HepG2 (cell line): Measurements from ENCODE around the gene ZBTB7A. TPM values are rescaled to one million over a fixed set of nuclear protein-coding genes. Genes with fewer than 3 reads are reported as not detected.

Experiments used
- ATAC-seq: fragments of 200-7000 bp; cut with Tn5 transposase; 3 replicates; pipeline ENCODE4 v1.9.1; 2020; ENCODE audit warnings: mild to moderate bottlenecking, moderate library complexity
- BruUV-seq: library from RNA; stranded (reverse); fragments of 400-500 nt; replicated peaks from 2 replicates; lab custom pipeline; 2021; lab: Mats Ljungman, UMichigan
- CTCF ChIA-PET: fragments of 300-600 bp; formaldehyde crosslinking; extraction: SDS; loops from one replicate; lab custom pipeline; 2021; ENCODE audit warnings: low total read pairs, inconsistent platforms, low intra/inter-chr PET ratio; lab: Yijun Ruan, JAX
- POLR2A ChIA-PET: fragments of 350-600 bp; sonication (Branson Sonifier 250); formaldehyde crosslinking; loops from one replicate; lab custom pipeline; 2020; ENCODE audit warnings: antibody characterized with exemption, inconsistent platforms; lab: Yijun Ruan, JAX
- DNase-seq: peaks from one replicate; pipeline ENCODE4 v3.0.0-alpha.2; 2015; ENCODE audit warnings: low spot score
- FAIRE-seq: peaks from 3 replicates; lab custom pipeline; 2011; peaks lifted over from hg19 to GRCh38; lab: Jason Lieb, UNC
- H2AFZ ChIP-seq: one replicate; pipeline ENCODE4 v1.6.1; 2011; ENCODE audit warnings: low read length, inconsistent platforms
- H3K27ac ChIP-seq: fragments of 300-600 bp; 3 replicates; pipeline ENCODE4 v1.8.0; 2011; ENCODE audit warnings: mixed run types, mild to moderate bottlenecking, mixed read lengths, low read length, inconsistent platforms; ENCODE audit not compliant: insufficient read depth; ENCODE audit errors: extremely low read length
- H3K27me3 ChIP-seq, 2 experiments: fragments of 200-600 bp in 1 of 2; 2 replicates in 1 of 2; 3 replicates in 1 of 2; pipeline versions ENCODE4 v1.6.0 to v1.8.0; 2011; ENCODE audit warnings: low read length in 2 of 2, mild to moderate bottlenecking in 2 of 2, moderate library complexity in 2 of 2, inconsistent platforms in 1 of 2; ENCODE audit not compliant: insufficient read depth in 2 of 2, control insufficient read depth in 1 of 2
- H3K36me3 ChIP-seq, 2 experiments: fragments of 200-600 bp in 1 of 2; replicated peaks in 1 of 2; 2 replicates in 1 of 2; 3 replicates in 1 of 2; pipeline versions ENCODE4 v1.5.1 to v1.8.0; 2011; ENCODE audit warnings: low read length in 2 of 2, inconsistent platforms in 1 of 2; ENCODE audit not compliant: insufficient read depth in 2 of 2, control insufficient read depth in 1 of 2
- H3K4me1 ChIP-seq: 2 replicates; pipeline ENCODE4 v1.5.1; 2012; ENCODE audit warnings: low read length, inconsistent platforms; ENCODE audit not compliant: insufficient read depth
- H3K4me2 ChIP-seq: 2 replicates; pipeline ENCODE4 v1.6.0; 2011; ENCODE audit warnings: low read depth, low read length, inconsistent platforms
- H3K4me3 ChIP-seq, 3 experiments: fragments of 200-600 bp in 1 of 3; sonication (generic), shearing (Covaris generic) in 1 of 3; replicated peaks in 1 of 3; 2 replicates each; pipeline ENCODE4 v1.5.1; 2011 to 2016; ENCODE audit warnings: low read length in 3 of 3, inconsistent platforms in 2 of 3, low read depth in 2 of 3, mild to moderate bottlenecking in 2 of 3, control low read depth in 1 of 3, mixed read lengths in 1 of 3; ENCODE audit not compliant: insufficient read depth in 1 of 3
- H3K79me2 ChIP-seq: one replicate; pipeline ENCODE4 v1.6.1; 2011; ENCODE audit warnings: low read length, inconsistent platforms; ENCODE audit not compliant: insufficient read depth
- H3K9ac ChIP-seq: 2 replicates; pipeline ENCODE4 v1.6.0; 2011; ENCODE audit warnings: mild to moderate bottlenecking, low read depth, low read length, inconsistent platforms; ENCODE audit not compliant: insufficient read depth
- H3K9me3 ChIP-seq: 2 replicates; pipeline ENCODE4 v1.5.1; 2012; ENCODE audit warnings: mild to moderate bottlenecking, low read length
- H4K20me1 ChIP-seq: 2 replicates; pipeline ENCODE4 v1.6.0; 2011; ENCODE audit warnings: inconsistent platforms, mild to moderate bottlenecking, low read length, moderate library complexity; ENCODE audit not compliant: insufficient read depth
- CEBPB ChIP-seq: IDR thresholded peaks from 2 replicates; pipeline ENCODE4 v1.6.1; 2011; ENCODE audit warnings: low read depth, low read length, improper control_type of control experiment, borderline replicate concordance
- DBP ChIP-seq: sonication (generic); formaldehyde crosslinking; IDR thresholded peaks from 2 replicates; pipeline ENCODE4 v1.4.0; 2020; ENCODE audit warnings: missing genetic modification reagents; ENCODE audit errors: not compliant biosample characterization
- GLI4 ChIP-seq: sonication (generic); formaldehyde crosslinking; IDR thresholded peaks from 2 replicates; pipeline ENCODE4 v1.5.1; 2020; ENCODE audit warnings: missing genetic modification reagents, mild to moderate bottlenecking, moderate library complexity, borderline replicate concordance
- GTF2F1 ChIP-seq: fragments of 150-350 bp; IDR thresholded peaks from 2 replicates; pipeline ENCODE4 v1.6.1; 2014; ENCODE audit warnings: low read length
- SIN3B ChIP-seq: fragments of 150-350 bp; IDR thresholded peaks from 2 replicates; pipeline ENCODE4 v1.6.1; 2014; ENCODE audit warnings: low read length
- XRCC5 ChIP-seq: fragments of 200-400 bp; formaldehyde crosslinking; optimal IDR thresholded peaks from 2 replicates; pipeline ENCODE3; 2017; ENCODE audit warnings: mild to moderate bottlenecking, low read length
- ZBTB7A ChIP-seq: sonication (generic); formaldehyde crosslinking; IDR thresholded peaks from 2 replicates; pipeline ENCODE4 v1.8.0; 2022; ENCODE audit warnings: mild to moderate bottlenecking, missing genetic modification reagents
- ZNF10 ChIP-seq: sonication (generic); formaldehyde crosslinking; IDR thresholded peaks from 2 replicates; pipeline ENCODE4 v1.4.0; 2020; ENCODE audit warnings: mild to moderate bottlenecking, low read depth, missing genetic modification reagents, borderline replicate concordance
- ZNF121 ChIP-seq: sonication (generic); formaldehyde crosslinking; IDR thresholded peaks from 2 replicates; pipeline ENCODE4 v1.5.0; 2020; ENCODE audit warnings: mild to moderate bottlenecking, missing genetic modification reagents
- ZNF280B ChIP-seq: sonication (generic); formaldehyde crosslinking; IDR thresholded peaks from 2 replicates; pipeline ENCODE4 v1.5.0; 2020; ENCODE audit warnings: missing genetic modification reagents, mild to moderate bottlenecking, borderline replicate concordance
- ZNF407 ChIP-seq: sonication (generic); formaldehyde crosslinking; IDR thresholded peaks from one replicate; pipeline ENCODE4 v1.5.1; 2020; ENCODE audit warnings: mild to moderate bottlenecking, missing genetic modification reagents; ENCODE audit errors: not compliant biosample characterization
- ZNF484 ChIP-seq: sonication (generic); formaldehyde crosslinking; IDR thresholded peaks from 2 replicates; pipeline ENCODE4 v1.5.1; 2020; ENCODE audit warnings: mild to moderate bottlenecking, low read depth, missing genetic modification reagents, borderline replicate concordance
- ZNF547 ChIP-seq: sonication (generic); formaldehyde crosslinking; IDR thresholded peaks from 2 replicates; pipeline ENCODE4 v1.5.1; 2020; ENCODE audit warnings: mild to moderate bottlenecking, missing genetic modification reagents
- ZNF564 ChIP-seq: sonication (generic); formaldehyde crosslinking; IDR thresholded peaks from 2 replicates; pipeline ENCODE4 v1.8.1; 2023; ENCODE audit warnings: mild to moderate bottlenecking, missing genetic modification reagents
- ZNF577 ChIP-seq: sonication (generic); formaldehyde crosslinking; IDR thresholded peaks from 2 replicates; pipeline ENCODE4 v1.4.0; 2020; ENCODE audit warnings: mild to moderate bottlenecking, low read depth, missing genetic modification reagents, borderline replicate concordance
- WGBS: methylation state at CpG from one replicate; pipeline ENCODE4 v1.1.6; 2017; ENCODE audit warnings: low lambda C conversion rate; 5-methylcytosine and 5-hydroxymethylcytosine counted together
- in situ Hi-C: cut with HindIII; loops from 2 replicates; pipeline ENCODE4 v1.10.0; 2017; ENCODE audit warnings: low pct_unique_long_range_greater_than_20kb; ENCODE audit not compliant: extremely low pct_ligation_motif_present
- intact Hi-C: fragments of 100-400 bp; cut with micrococcal nuclease; formaldehyde crosslinking; loops from one replicate; pipeline ENCODE4 v1.10.0; 2022; ENCODE audit not compliant: unreplicated experiment
- polyA plus RNA-seq, 8 experiments: library from polyadenylated mRNA; depleted of rRNA in 3 of 8; stranded (reverse) in 7 of 8; unstranded in 1 of 8; fragments of >200 nt; fragmentation: Illumina TruSeq in 4 of 8; extraction: Trizol in 4 of 8; gene quantifications; 2 replicates each; pipeline versions ENCODE4 v1.2.1 to v1.2.3, GENCODE V29; 2011 to 2016; ENCODE audit warnings: low read depth in 4 of 8, missing spikeins in 1 of 8, mixed read lengths in 1 of 8; ENCODE audit not compliant: insufficient read depth in 1 of 8
- total RNA-seq, 5 experiments: library from RNA; depleted of rRNA; stranded (reverse); fragments of >200 nt; fragmentation: Illumina TruSeq; extraction: Trizol; gene quantifications; 2 replicates each; pipeline ENCODE4 v1.2.3, GENCODE V29; 2016; ENCODE audit warnings: low read depth in 1 of 5

The ZBTB7A gene
- total and polyA plus RNA-seq, 2 of the 13 experiments (the other 11 are each of a cell fraction or from before 2014, with no cell fraction given): 3.6 to 4.0 TPM

GRCh38 chr19:4064149-4064495 lies 2.6 kb downstream of the ZBTB7A start:
- no peak overlapping the region for H2AFZ ChIP-seq
- DNase-seq (no peak), FAIRE-seq (no peak), ATAC-seq (no peak)
- peak overlapping the region; percentile 88 for H3K9ac ChIP-seq
- intact Hi-C loops: no loop called here
- in situ Hi-C loops: no loop called here
- H3K4me1 ChIP-seq: peaks cover 61% of the 10 kb centered on the region
- H4K20me1 ChIP-seq: peaks cover 44% of the 10 kb centered on the region
- ChIA-PET POLR2A (interaction anchor here (1.1 to 2.0 kb wide), 3 partner anchors 12 to 244 kb away, joined by 3 to 8 read pairs (median 7); no protein-coding TSS in a partner anchor), CTCF (no interaction called here)
- no peaks in the 10 kb centered on the region for H3K9me3 ChIP-seq
- no TSS peak for BruUV-seq
- no peaks in the 10 kb centered on the region for H3K27me3 ChIP-seq
- peak overlapping the region; percentile 84 to 92 (median 91) for H3K4me3 ChIP-seq
- 0% methylated on average over 11 of the region's 24 CpGs for WGBS
- peaks cover 54% of the 10 kb centered on the region for H3K79me2 ChIP-seq
- H3K4me2 ChIP-seq: peak overlapping the region; percentile 85
- H3K27ac ChIP-seq: peak overlapping the region; percentile 85
- peaks cover 5 to 15% of the 10 kb centered on the region in 2 experiments for H3K36me3 ChIP-seq
- TF ChIP-seq ZNF564 (no peak), ZNF484 (CRISPR knock-in tag) (no peak), CEBPB (no peak), DBP (CRISPR knock-in tag) (no peak), ZNF547 (peak; percentile 31; the same call in 1 of the 2 replicates), ZNF407 (CRISPR knock-in tag) (peak; percentile 22), ZNF280B (CRISPR knock-in tag) (no peak), SIN3B (no peak), ZNF577 (CRISPR knock-in tag) (no peak), ZBTB7A (CRISPR knock-in tag) (no peak), ZNF121 (no peak), GTF2F1 (no peak), XRCC5 (no peak), ZNF10 (no peak), GLI4 (no peak)
